SU-DHL-6 (cell line): ENCODE measurements around the gene CCNI2.

Experiments
- CTCF ChIP-seq: fragments of 200-600 bp; sonication (generic); IDR thresholded peaks from one replicate; pipeline ENCODE4 v1.5.1; 2017; ENCODE audit warnings: antibody characterized with exemption, mild to moderate bottlenecking, low read length, moderate library complexity; ENCODE audit not compliant: insufficient read depth, poor library complexity, severe bottlenecking
- EZH2phosphoT487 ChIP-seq: fragments of 200-600 bp; sonication (generic), shearing (Covaris generic); conservative IDR thresholded peaks from 2 replicates; pipeline ENCODE4 v1.6.1; 2018; ENCODE audit warnings: mild to moderate bottlenecking, antibody characterized with exemption, low read length, moderate library complexity, mixed read lengths

DNA sequence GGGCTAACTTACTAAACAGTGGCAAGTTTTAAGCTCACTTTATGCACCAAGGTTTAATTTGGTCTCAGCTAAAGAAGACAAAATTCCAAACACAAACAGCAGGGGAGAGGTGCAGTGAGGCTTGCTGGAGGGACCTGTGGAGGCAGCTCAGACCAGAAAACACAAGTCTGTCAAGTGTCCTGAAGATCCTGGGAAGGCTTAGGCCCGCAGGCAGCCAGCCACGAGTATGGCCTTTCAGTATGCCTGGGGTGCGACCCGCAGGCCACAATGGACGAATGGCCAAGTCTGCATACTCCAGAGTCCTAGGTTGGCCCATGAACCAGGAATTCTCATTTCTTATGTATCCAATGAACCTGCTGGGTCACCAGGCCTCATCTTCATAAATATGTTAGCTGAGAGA lies 9.3 kb downstream of the CCNI2 start:
- no peak for TF ChIP-seq CTCF
- TF ChIP-seq EZH2phosphoT487: no peak
